Nephron progenitor cell (in vitro differentiated cells): Measurements from ENCODE around the gene PCSK9.

Experiments used
- DNase-seq: peaks from one replicate; pipeline ENCODE4 v3.0.0; 2021
- H3K27ac Mint-ChIP-seq: 2 replicates; pipeline ENCODE4 v1.8.0; 2021; ENCODE audit warnings: mild to moderate bottlenecking, moderate library complexity, mixed read lengths
- H3K27me3 Mint-ChIP-seq: 2 replicates; pipeline ENCODE4 v1.8.0; 2021; ENCODE audit warnings: mild to moderate bottlenecking, low read depth, mixed read lengths; ENCODE audit not compliant: poor library complexity
- H3K36me3 Mint-ChIP-seq: 2 replicates; pipeline ENCODE4 v1.8.0; 2021; ENCODE audit warnings: low read depth, mixed read lengths
- H3K4me1 Mint-ChIP-seq: 2 replicates; pipeline ENCODE4 v1.8.0; 2021; ENCODE audit warnings: mixed read lengths
- H3K4me3 Mint-ChIP-seq: 2 replicates; pipeline ENCODE4 v1.8.0; 2021; ENCODE audit warnings: mild to moderate bottlenecking, moderate library complexity, mixed read lengths
- H3K9me3 Mint-ChIP-seq: 2 replicates; pipeline ENCODE4 v1.8.0; 2021; ENCODE audit warnings: mild to moderate bottlenecking, moderate library complexity, mixed read lengths
- TF ChIP-seq, protein P1 (sequence below): fragments of 200-600 bp; sonication (generic); IDR thresholded peaks from 2 replicates; pipeline ENCODE4 v1.5.0; 2021; ENCODE audit warnings: antibody characterized with exemption

Gene PCSK9

DNA sequence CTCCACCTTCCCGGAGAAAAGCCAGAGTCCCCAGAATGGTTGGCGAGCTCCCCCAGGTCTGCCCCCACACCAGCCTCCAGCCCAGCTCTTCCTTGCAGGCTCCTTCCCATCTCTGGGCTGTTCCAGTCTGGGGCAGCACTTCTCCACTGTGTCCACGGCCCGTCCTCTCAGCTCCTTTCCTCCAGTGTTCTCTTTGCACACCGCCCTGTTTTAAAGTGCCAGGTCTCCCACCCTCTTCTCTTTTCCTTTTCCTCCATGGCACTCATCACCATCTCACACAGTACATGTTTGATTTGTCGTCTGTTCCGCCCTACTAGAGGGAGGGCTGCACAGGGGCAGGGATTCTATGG, 6.1 kb upstream of the PCSK9 start:
- DNase-seq, result no peak
- H3K36me3 Mint-ChIP-seq, result peaks cover 12% of the 10 kb centered on the region
- H3K4me1 Mint-ChIP-seq, result peaks cover 80% of the 10 kb centered on the region
- H3K9me3 Mint-ChIP-seq, result peaks cover 22% of the 10 kb centered on the region
- peak overlapping the region; percentile 13 for H3K27ac Mint-ChIP-seq
- H3K27me3 Mint-ChIP-seq, result peaks cover 18% of the 10 kb centered on the region
- TF ChIP-seq, protein P1, sequence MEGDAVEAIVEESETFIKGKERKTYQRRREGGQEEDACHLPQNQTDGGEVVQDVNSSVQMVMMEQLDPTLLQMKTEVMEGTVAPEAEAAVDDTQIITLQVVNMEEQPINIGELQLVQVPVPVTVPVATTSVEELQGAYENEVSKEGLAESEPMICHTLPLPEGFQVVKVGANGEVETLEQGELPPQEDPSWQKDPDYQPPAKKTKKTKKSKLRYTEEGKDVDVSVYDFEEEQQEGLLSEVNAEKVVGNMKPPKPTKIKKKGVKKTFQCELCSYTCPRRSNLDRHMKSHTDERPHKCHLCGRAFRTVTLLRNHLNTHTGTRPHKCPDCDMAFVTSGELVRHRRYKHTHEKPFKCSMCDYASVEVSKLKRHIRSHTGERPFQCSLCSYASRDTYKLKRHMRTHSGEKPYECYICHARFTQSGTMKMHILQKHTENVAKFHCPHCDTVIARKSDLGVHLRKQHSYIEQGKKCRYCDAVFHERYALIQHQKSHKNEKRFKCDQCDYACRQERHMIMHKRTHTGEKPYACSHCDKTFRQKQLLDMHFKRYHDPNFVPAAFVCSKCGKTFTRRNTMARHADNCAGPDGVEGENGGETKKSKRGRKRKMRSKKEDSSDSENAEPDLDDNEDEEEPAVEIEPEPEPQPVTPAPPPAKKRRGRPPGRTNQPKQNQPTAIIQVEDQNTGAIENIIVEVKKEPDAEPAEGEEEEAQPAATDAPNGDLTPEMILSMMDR, result no peak
- no peak overlapping the region for H3K4me3 Mint-ChIP-seq

- Mint-ChIP-seq H3K27ac (peak overlapping the region; percentile 7), H3K27me3 (peaks cover 28% of the 10 kb centered on the region), H3K4me1 (peaks cover 87% of the 10 kb centered on the region), H3K36me3 (peaks cover 12% of the 10 kb centered on the region), H3K4me3 (no peak overlapping the region), H3K9me3 (peaks cover 22% of the 10 kb centered on the region)
- TF ChIP-seq, protein P1, result no peak
- DNase-seq, result peak; percentile 56
Observed at GRCh38 chr1:55034476-55035133, 4.7 kb upstream of the PCSK9 start.

DNA sequence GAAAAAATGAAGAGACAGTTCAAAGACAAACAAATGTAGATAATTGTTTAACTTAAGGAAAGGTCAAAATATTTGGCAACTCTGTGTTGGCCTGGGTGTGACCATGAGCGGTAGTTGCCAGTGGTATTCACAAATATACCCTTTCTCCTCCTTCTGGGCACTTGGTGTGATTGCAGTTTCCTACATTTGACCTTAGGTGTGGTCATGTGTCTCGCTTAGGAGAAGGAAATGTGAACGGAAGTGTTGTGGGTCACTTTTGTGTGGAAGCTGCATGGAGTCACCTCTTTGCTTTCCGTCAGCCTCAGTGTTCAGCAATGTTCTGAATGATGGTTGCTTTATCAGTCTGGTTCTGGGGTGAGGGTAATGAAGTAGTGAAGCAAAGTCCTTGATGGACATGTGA, 3.4 kb upstream of the PCSK9 start:
- no peak for DNase-seq
- Mint-ChIP-seq H3K27ac (no peak overlapping the region), H3K4me3 (no peak overlapping the region), H3K9me3 (peaks cover 18% of the 10 kb centered on the region), H3K4me1 (peaks cover 86% of the 10 kb centered on the region), H3K36me3 (peaks cover 12% of the 10 kb centered on the region), H3K27me3 (peaks cover 37% of the 10 kb centered on the region)
- TF ChIP-seq, protein P1, result no peak

- H3K9me3 Mint-ChIP-seq, result peaks cover 6% of the 10 kb centered on the region
- no peak for DNase-seq
- no peak overlapping the region for H3K27ac Mint-ChIP-seq
- peak overlapping the region; percentile 11 for H3K4me3 Mint-ChIP-seq
- peaks cover 92% of the 10 kb centered on the region for H3K4me1 Mint-ChIP-seq
- peaks cover 15% of the 10 kb centered on the region for H3K36me3 Mint-ChIP-seq
- TF ChIP-seq, protein P1, result no peak
- peaks cover 45% of the 10 kb centered on the region for H3K27me3 Mint-ChIP-seq
Observed at GRCh38 chr1:55037733-55038551, 1.4 kb upstream of the PCSK9 start.

- no peak overlapping the region for H3K4me3 Mint-ChIP-seq
- TF ChIP-seq, protein P1, result no peak
- H3K4me1 Mint-ChIP-seq, result peaks cover 88% of the 10 kb centered on the region
- DNase-seq, result no peak
- H3K36me3 Mint-ChIP-seq, result peaks cover 12% of the 10 kb centered on the region
- H3K27me3 Mint-ChIP-seq, result peaks cover 45% of the 10 kb centered on the region
- H3K27ac Mint-ChIP-seq, result no peak overlapping the region
- peaks cover under 1% of the 10 kb centered on the region for H3K9me3 Mint-ChIP-seq
Observed at GRCh38 chr1:55038552-55038838, 853 bp upstream of the PCSK9 start.

- Mint-ChIP-seq H3K27me3 (peaks cover 45% of the 10 kb centered on the region), H3K4me1 (peaks cover 87% of the 10 kb centered on the region)
Observed at GRCh38 chr1:55038974-55039341, 390 bp upstream of the PCSK9 start.

More at GRCh38 chr1:55038974-55039341, 390 bp upstream of the PCSK9 start:
- DNase-seq, result no peak
- H3K4me3 Mint-ChIP-seq, result peak overlapping the region; percentile 91
- TF ChIP-seq, protein P1, result no peak
- H3K36me3 Mint-ChIP-seq, result peaks cover 16% of the 10 kb centered on the region
- no peaks in the 10 kb centered on the region for H3K9me3 Mint-ChIP-seq
- no peak overlapping the region for H3K27ac Mint-ChIP-seq
